ENCODE data around the gene SPIRE2.
A peak's percentile ranks its signal among the peaks of the same experiment; 100 is the strongest.

The SPIRE2 gene

DNA sequence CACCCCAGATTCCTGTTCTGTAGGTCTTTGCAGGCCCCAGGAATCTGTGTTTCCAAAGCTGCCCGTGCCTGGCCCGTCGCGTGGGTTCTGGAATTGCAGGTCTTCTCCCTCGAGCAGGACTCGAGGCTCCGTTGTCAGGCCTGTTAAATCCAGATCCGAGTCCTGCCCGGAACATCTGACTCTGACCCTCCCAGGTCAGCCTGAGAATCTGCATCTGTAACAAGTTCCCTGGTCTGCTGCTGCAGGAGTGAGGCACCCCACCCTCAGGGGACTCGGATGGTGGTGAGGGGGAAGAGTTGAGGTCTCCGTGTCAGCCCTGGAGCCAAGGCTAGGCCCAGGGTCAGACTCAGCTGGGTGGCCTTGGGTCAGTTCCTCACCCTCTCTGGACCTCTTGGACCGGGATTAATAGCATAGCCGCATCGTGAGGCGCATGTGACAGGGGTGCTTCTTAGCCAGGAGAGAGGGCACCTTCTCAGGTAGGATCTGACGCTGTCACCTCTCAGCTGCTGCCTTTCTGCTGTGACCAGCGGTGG lies 8.8 kb downstream of the SPIRE2 start:
- DNase-seq = no peak

DNA sequence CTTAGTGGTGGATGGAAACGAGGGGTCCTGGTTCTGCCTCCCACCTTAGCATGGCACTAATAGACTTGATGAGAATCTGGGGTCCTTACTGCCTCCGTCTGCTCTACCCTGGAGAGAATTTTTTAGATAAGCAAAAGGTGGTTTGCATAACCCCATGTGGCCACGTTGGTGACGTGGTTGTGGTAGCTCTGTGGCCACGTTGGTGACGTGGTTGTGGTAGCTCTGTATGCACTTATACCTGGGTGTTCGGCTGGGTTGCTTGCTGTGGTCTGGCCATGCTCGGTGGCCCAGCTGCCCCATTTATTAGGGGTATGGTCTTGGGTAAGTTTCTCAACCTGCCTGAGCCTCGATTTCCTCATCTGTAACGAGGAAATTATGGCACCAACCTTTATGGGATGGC lies 13.0 kb downstream of the SPIRE2 start:
- peak; percentile 25 for DNase-seq

GRCh38 chr16:89842471-89843408 lies 14.5 kb downstream of the SPIRE2 start:
- DNase-seq = no peak

- DNase-seq = no peak
Measured at GRCh38 chr16:89843409-89844350, 15.4 kb downstream of the SPIRE2 start.

DNA sequence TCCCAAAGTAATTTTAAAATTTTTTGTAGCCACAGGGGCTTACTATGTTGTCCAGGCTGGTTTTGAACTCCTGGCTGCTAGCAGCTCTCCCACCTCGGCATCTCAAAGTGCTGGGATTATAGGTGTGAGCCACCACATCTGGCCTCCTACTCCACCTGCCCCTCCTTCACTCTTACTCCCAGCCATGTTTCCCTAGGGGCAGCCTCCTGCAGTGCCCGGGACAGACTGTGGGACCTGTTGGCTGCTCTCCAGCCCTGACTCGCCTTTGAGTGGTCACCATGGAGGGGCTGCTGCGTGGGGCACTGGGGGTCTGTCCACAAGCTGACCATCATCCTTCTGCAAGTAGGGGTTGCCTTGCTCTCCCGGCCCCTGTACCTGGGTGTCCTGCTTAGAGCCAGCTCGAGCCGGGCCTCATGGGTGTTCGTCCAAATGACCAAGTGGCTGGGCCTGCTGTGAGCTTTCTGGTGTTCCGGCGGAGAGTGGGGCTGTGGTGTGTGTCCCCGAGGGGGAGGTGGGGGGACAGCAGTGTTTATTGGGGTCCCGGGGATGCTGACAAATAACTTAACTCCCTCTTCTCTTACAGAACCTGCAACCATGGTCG lies 16.6 kb downstream of the SPIRE2 start:
- DNase-seq = no peak

DNA sequence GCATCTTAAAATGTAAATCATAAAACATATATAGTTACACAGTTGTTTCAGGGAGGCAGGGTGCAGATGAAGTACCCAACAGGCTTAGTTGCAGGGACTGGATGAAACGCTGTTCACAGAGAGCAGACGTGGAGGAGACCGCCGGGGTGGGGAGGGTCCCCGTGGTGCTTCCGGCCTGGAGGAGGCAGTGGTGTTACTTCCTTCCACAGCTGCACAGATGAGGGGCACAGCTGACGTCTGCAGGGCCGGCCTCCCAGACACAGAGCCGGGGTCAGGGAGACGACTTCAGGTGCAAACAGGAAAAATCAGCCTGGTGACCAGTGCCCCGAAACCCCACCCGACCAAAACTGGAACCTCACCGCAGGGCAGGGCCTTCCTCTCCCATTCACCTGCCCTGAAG lies 17.1 kb downstream of the SPIRE2 start:
- DNase-seq = no peak

DNA sequence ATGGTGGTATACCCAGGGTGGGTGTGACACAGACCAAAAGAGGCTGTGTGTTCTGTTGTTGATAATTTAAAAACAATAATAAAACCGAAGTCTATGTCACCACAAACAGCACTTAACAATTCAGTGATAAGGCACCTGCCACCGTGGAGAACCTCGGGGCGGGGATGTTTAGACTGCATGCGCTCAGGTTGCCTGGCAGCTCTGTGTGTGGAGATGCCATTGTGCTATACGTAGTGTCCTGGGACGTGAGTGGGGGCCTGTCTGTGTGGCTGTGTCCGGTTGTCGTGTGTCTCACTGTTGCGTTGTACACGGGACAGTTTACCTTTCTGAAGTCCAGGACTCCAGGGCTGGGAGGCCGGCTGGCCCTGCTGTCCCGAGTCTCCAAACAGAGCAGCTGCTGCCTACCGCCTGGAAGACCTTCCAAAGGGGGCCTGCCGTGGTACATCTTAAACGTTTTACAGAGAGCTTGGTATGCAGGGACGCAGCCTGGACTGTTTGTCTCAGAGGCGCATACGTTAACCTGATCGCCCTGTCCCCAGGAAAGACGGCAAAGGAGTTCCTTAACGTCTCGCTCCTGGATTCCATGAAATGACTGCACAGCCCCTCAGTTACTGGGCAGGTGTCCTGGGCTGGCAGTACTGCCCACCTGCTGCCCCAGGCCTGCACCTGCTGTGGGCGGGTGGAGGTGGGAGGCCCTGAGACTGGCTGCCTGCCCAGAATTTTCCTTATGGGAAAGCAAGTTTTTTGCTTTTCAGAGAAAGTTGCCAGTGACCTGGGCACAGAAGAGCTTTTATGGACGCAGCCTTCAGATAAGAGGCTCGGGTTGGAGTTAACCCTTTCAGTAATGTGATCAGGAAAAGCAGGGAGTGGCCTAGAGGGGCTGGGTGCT lies 19.0 kb downstream of the SPIRE2 start:
- no peak for DNase-seq

DNA sequence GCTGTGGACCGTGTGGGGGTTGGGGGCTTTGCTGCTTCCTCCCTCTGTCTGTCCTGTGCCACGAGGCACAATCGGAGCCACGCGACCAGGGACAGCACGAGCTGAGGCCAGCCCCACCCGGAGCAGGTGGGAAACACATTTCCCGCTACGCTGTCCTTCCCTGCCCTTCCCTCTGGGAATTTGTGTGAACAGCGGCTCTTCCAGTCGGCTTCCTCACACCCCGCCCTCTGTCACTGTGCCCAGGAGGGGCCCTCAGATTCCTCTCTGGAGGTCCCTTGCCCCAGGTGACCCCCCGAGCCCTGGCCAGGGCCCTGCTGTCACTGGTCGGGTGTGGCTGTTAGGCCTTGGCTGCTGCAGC lies 19.6 kb downstream of the SPIRE2 start:
- DNase-seq = no peak

- DNase-seq = no peak
Measured at GRCh38 chr16:89848974-89849373, 20.7 kb downstream of the SPIRE2 start.

DNA sequence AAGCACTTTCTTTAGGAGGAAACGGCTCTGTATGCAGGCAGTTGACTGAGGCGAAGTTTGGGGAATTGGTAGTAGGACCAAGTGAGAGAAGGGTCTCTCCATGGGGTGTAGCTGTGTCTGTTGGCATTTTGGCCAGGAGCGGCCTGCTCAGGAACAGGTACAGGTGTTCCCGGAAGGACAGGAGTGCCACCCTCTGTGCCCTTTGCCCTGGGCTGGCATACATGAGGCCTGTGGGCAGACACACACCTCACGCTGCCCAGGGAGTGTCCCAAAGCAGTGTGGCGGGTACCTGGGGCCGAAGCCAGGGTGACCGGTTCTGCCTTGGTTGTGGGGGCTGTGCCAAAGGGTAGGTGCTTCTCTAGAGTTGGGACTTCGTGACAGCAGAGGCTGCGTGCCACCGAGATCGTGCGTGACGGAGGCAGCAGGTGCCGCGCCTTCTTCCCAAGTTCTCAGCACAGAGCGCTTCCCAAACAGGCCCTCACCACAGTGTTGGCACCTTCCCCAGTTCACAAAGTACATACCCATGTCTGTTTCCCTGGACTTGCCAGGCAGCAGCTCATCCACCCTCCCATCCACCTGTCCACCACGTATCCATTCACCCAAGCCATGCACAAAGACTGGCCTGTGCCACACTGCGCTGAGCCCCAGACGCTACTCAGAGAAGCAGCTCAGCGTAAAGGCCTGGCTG lies 25.2 kb downstream of the SPIRE2 start:
- DNase-seq = no peak

DNA sequence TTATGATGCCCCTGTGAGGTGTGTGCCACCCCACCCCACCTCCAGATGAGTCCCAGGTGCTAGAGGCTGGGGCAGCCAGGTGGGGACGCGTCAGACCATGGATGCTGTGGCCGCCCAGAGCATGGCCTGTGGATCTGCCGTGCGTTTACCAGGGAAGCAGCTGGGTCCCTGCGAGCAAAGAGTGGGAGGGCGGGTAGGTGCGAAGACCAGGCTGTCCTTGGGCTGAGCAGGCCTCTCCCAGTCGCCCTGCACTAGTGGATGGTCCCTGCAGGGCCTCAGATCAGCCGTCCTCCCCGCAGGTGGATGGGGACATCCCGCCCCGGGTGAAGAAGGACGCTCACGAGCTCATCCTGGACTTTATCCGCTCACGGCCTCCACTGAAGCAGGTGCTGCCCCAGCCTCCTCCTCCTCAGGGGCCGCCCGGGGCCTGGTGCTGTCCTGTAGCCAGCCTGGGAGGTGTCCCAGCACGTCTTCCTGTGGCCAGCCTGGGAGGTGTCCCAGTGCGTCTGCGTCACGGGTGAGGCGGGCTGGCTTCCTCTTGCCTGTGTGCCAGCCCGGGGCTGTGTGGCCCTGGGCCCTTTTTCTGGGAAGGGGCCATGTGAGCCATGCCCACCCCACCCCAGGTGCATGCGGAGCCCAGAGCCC lies 27.1 kb downstream of the SPIRE2 start:
- DNase-seq = no peak

GRCh38 chr16:89855986-89856385 lies 27.7 kb downstream of the SPIRE2 start:
- DNase-seq = no peak

- DNase-seq = no peak
Measured at GRCh38 chr16:89858973-89859614, 30.8 kb downstream of the SPIRE2 start.

- DNase-seq = no peak
Measured at GRCh38 chr16:89859615-89860007, 31.3 kb downstream of the SPIRE2 start.

DNA sequence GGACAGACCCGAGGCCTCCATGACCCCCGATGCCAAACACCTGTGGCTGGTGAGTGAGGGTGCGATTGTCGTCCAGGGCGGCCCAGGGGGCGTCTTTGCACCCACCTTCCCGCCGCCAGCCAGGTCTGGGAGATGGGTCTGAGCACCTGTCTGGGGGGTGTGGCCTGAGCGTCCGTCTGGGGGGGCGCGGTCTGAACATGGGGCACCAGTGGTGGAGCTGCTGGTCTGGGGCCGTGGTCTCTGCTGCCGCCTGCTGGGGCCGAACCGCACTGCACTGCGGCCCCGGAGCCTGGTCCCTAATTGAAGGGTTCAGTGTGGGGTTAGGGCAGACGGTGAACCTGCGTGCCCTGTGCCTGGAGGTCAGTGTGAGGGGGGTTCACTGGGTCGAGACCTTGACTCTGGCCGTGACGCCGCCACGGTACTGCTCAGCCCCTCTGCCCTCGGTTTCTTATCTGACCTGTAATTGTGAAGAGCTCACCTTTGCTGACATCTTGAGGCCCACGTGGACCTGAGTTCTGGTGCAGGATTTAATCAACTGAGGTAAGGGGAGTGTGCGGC lies 32.6 kb downstream of the SPIRE2 start:
- DNase-seq = peak; percentile 71

DNA sequence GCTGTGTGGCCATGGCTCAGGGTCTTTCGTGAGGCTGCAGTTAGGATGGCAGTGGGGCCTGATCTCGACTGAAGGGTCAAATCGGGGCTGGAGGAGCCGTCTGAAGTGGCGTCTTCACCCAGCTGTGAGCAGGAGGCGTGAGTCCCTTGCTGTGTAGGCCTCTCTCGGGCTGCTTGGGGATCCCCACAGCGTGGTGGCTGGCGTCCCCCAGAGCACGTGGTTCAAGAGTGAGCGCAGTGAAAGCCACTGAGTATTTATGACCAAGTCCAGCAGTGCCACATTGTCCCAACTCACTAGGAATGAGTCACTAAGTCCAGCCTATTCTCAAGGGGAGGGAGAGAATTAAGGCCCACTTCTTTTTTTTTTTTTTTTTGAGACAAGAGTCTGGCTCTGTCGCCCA lies 33.4 kb downstream of the SPIRE2 start:
- no peak for DNase-seq

- DNase-seq = no peak
Measured at GRCh38 chr16:89862732-89863131, 34.5 kb downstream of the SPIRE2 start.

DNA sequence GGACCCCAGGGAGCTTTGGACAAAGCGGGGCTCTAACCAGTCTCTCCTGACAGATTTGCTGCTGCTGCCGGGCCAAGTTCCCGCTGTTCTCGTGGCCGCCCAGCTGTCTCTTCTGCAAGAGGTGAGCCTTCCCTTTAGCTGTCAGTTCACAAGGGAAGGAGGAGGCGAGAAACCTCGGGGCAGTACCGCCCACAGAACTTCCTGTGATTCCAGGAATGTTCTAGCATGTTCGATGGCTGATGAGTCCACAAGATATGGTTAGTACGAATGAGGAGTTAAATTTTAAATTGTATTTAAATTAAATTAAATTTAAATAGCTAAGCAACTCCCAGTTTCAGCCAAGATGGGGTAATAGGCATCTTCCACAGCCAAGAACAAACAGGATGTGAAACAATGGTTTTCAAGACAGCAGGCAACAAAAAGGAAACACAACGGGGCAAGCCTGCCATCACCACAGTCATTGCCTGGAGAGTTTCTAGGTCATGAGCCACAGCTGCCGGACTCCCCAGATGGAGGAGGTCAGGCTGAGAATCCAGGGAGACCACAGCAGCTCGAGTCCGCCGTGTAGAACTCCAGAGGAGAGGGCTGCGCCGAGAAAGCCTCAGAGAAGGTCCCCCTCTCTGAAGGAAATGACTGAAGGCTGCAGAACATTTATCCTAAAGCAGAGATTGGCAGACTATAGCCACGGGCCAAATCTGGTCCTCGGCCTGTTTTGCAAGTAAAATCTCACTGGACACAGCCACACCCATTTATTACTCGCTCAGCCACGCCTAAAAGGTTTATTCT lies 35.7 kb downstream of the SPIRE2 start:
- DNase-seq = no peak

DNA sequence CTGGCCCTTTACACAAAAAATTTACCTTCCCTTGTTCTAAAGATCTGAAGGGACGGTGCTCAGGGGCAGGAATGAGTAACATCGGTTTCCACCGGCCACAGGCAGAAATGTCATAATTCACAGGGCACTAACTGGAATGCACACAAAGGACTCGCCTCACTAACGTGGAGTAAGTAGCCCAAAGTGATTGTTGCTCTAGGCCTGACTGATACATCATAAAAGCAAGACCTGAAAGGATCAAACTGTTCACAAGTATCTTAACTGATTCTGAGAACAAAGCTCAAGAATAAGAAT lies 36.2 kb downstream of the SPIRE2 start:
- DNase-seq = no peak

Data from T-helper 9 cell (primary cell).